ENCODE measurements around the gene LIMK1.

DNA sequence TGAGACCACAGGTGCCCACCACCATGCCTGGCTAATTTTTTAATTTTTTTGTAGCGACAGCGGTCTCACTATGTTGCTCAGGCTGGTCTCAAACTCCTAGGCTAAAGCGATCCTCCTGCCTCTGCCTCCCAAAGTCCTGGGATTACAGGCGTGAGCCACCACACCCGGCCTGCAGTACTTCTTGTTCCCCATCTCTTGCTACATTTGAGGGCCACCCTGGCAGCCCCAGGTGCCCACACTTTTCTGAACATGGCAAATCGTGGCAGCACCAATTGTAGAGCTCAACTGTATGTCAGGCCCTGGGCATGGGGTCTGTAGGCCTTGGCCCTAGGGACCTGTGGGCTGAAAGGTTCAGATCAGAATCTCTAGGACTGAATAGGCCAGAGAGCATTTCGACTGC is 25.1 kb upstream of the LIMK1 start:
- no peak for TF ChIP-seq CTCF (IDR thresholded peaks at IDR 0.05)
- no peak for TF ChIP-seq POLR2A (IDR thresholded peaks at IDR 0.05)

Data from testis (tissue), 2 donors.